Measurements from ENCODE around the gene DNASE1L3.
A peak's percentile ranks its signal among the peaks of the same experiment; 100 is the strongest.
"Not testable (repeated sequence)": the region's sequence is repeated elsewhere in the genome, so short reads cannot be mapped to it uniquely, and the experiment has no call there.

The DNASE1L3 gene

DNA sequence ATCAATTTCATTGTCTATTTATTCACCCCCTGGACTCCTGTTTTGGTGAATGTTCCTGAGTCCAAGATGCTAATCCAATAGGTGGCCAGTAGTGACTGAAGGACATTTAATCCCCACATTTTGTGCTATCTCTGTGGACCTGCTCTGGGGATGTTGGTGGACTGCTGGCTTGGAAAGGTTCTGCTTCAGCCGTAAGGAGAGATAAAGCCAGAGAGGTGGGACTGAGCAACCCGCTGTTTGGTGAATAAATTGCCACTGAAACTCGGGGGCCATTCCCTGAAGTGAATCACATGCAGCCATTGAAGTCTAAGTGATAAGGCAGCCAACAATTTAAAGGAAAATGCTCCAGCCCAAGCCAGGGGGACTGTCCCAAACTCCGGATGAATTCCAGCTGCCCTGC is 25.2 kb upstream of the DNASE1L3 start:
- no peak for DNase-seq (ENCODE audit: low read depth)

DNA sequence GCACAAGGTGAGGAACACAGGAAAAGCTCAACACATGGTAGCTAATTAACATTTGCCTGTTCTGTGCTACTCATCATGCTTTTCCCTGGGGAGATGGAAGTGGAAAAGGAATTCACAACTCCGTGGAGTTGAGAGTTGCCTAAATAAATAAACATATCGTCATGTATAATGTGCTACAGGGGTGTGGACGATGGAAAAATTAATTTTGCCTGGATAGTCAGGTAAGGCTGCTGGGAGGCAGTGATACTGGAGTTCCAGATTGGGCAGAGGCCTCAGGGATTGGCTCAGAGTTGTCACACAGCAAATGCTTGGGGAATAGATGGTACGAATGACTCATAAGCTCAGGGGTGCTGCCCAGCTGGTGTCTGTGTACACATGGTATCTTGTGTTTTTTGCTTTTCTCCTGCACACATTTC is 23.8 kb upstream of the DNASE1L3 start:
- DNase-seq (ENCODE audit: low read depth): no peak

DNA sequence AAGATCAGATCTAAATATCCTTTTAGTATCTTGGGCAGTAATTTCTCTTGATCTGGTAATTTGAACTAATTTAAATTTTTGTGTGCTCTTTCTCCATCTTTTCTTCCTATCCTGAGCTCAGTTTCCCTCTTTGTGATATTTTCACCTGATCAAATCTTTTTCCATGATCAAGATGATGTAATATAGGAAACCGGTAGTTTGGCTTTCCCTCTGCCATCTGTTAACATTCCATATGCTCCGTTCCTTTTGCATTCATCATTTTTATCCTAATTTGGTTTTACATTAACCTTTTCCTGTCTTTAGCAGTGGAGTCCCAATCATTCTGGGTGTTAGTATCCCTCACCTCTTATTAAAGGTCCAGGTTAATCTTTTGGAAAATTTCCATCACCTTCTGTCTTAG is 20.9 kb upstream of the DNASE1L3 start:
- no peak for DNase-seq (ENCODE audit: low read depth)

DNA sequence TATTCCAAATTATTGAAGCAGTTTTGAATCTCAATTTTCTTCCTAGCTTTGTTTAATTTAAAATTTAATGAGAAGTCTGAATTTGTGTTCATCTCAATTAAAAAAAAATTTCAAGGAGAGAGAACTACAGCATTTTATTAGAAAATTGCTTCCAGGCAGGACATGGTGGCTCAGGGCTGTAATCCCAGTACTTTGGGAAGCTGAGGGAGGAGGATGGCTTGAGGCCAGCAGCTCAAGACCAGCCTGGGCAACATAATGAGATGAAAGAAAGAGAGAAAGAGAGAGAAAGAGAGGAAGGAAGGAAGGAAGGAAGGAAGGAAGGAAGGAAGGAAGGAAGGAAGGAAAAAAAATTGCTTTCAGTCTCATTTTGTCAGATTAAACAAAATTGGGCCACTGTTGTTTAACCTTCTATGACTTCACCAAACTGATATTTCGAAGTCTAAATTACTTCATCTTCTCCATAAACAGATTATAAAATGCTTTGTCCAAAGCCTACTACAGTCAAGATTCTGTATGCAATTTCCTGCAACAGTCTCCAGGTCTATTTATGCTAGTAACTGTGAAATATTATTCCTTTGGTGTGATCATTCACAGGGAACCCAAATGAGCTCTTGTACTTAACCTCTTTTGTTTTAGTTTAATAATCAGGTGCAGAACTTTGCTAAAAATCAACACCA is 20.2 kb upstream of the DNASE1L3 start:
- no peak for DNase-seq (ENCODE audit: low read depth)

DNA sequence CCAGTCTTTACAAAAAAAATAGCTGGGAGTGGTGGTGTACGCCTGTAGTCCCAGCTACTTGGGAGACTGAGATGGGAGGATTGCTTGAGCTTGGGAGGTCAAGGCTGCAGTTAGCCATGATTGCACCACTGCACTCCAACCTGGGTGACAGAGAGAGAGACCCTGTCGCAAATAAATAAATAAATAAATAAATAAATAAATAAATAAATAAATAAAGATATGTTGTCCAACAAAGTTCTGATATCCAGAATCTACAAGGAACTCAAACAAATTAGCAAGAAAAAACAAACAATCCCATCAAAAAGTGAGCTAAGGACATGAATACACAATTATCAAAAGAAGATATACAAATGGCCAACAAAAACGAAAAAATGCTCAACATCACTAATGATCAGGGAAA is 17.2 kb upstream of the DNASE1L3 start:
- DNase-seq (ENCODE audit: low read depth): not testable (repeated sequence)

DNA sequence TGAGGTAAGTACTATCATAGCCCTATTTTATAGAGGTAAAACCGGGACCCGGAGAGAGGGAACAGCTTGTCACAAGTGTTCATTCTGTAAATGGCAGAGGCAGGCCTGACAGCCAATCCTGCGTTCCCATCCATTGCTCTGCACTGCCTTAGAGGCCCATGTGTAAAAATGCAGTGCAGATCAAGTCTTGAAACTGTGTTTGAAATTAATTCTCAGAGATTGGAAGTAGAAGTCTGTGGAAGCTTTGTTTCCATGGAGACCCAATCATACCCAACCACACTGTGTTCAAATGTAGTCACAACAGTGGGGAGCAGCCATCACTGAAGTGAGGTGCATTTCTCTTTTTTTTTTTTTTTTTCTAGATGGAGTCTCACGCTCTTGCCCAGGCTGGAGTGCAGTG is 13.1 kb upstream of the DNASE1L3 start:
- no peak for DNase-seq (ENCODE audit: low read depth)

DNA sequence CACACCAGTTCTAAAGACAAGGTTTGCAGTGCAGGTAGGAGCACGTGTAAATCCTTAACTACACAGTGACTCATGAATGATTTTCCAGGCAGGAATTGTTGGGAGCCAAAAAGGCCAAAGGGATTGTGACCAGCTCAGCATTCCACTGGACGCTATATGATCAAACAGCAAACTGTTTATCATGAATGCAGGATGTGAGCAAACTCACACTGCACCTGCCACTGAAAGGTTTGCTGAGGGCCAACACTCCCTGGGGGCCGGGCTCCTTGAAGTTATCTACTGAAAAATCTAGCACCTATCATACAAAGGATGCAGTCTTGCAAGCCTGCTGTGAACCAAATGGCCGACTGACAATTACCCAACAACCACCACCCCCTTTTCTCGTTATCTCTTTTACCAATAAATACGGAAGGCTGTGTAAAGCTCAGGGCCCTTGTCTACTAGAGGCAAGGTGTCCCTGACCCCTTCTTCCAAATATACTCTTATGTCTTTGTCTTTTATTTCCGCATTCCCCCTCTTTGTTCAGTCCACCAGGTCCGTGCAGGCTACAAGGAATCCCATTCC is 11.5 kb upstream of the DNASE1L3 start:
- DNase-seq (ENCODE audit: low read depth): no peak

DNA sequence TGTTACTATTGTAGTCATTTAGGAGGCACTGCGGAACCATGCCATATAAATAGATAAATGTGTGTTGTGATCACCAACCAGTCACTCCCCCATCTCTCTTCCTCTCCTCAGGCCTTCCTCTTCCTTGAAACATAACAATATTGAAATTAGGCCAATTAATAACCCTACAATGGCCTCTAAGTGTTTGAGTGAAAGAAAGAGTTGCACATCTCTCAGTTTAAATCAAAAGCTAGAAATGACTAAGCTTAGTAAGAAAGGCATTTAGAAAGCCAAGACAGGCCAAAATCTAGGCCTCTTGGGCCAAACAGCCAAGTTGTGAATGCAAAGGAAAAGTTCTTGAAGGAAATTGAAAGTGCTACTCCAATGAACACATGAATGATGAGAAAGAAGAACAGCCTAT is 8.1 kb upstream of the DNASE1L3 start:
- no peak for DNase-seq (ENCODE audit: low read depth)

DNA sequence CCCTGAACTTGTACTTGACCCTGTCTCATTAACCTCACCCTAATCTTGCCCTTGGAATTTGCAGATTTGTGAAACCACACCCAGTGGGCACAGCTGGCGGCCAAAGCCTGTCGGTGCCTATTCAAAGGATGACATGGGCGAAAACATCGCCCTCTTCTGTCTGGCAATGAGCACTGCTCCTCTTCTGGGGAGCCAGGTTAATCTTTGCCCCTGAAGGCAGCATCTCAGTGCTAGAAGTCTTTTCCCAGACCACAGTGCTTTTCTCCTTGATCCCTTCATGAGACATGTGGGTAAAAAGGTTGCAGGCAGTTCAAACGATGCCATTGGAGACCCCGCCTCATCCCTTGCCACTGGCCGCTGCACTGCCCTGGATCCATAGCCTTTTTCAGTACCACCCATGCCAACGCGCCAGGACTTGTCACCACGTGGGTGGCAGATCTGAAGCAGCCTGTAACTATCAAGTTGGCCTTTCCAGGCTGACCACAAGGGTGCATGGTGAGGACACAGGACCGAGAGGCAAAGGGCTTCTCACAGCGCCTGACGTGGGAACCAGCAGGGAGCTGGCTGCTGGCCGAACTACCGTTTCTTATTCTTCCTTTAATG is 6.5 kb upstream of the DNASE1L3 start:
- peak; percentile 19 for DNase-seq (ENCODE audit: low read depth)

DNA sequence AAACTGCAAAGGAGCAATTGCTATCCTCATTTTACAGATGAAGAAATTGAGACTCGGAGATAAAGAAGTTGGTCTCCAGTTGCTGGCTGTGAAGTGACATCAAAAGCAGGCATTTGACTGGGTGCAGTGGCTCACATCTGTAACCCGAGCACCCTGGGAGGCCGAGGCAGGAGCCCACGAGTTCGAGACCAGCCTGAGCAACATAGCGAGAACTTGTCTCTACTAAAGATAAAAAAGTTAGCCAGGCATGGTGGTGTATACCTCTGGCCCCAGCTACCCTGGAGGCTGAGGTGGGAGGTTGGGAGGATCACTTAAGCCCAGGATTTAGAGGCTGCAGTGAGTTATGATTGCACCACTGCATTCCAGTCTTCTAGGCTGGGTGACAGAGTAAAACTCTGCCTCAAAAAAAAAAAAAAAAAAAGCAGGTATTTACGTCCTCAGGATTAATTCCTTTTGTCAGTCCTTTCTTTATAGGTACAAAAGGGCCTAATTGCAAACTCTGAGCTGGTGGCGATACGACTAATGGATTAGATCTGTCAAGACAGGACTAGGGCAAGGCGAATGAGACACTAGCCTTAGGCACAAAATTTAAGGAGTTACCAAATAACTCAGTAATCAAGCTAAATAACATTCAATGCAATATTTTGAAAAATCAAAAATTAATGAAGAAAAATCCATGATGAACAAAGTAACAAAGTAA is 5.9 kb upstream of the DNASE1L3 start:
- DNase-seq (ENCODE audit: low read depth): no peak

DNA sequence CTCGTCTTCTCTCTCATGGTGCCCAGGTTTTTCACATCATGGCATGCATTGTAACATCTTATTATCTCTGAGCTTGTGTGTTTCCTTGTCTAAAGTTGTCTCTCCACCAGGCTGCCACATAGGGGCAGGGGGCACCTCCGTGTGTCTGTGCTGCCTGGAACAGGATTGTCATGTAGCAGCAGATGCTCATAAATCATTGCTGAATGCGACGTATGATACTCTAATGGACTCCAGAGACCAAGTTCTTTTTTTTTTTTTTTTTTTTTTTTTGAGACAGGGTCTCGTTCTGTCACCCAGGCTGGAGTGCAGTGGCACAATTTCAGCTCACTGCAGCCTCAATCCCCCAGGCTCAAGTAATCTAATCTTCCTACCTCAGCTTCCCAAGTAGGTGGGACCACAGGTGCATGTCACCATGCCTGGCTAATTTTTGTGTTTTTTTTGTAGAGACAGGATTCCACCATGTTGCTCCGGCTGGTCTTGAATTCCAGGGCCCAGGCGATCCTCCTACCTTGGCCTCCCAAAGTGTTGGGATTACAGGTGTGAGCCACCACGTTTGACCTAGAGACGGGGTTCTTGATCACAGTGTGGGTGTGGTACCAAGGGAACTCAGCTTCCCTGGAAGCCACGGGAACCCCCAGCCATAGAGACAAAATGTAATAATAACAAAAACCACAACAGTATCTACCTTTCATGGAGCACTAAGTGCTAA is 4.7 kb upstream of the DNASE1L3 start:
- DNase-seq (ENCODE audit: low read depth): no peak

DNA sequence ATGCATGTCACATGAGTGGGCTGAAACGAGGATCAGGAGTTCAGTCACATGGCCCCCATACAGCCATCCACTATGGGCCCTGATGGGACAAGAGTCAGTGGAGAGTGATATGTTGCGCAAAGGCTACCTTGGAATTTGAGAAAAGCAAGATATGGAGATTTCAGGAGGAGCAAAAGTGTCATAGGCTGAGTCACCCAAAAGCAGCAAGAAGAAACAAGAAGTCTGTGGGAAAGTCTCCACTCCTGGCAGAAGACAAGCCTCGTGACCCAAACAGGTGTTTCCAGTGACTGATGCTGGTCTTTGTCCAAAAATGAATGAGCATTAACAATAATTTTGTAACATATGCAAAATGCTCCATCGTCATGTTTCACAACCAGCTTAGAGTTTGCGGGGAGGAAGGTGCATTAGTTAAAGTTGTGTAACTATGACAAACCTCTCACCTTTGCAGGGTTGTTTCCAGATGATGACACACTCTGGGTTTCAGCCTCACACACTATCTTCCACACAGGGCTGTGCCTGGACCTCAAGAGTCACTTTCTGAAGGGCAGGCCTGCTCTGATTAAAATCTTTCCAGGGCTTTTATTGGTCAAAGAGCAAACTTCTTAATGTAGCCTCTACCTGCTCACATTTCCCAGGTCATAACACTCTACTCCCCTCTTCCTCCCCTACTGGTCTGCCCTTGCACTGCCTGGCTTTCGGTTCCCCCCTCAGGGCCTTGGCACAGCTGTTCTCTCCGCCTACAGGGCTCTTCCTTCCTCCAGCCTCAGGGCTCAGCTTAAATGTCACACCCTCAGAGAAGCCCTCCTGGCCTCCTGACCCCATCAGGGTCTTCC is 3.9 kb upstream of the DNASE1L3 start:
- no peak for DNase-seq (ENCODE audit: low read depth)

DNA sequence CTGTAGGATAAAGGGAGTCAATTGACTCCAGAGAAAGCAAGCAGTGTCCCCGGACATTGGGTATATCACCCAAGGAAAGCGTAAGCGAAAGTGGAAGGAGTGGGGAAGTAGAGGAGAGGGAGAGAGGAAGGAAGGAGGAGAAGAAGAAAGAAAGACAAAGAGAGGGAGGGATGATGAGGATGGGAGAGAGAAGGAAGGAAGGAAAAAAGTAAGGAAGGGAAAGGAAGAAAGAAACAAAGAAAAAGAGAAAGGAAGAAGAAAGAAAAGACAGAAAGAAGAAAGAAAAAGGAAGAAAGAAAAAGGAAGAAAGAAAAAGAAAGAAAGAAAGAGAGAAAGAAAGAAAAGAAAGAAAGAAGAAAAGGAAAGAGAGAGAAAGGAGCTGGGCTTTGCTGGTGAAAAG is 839 bp downstream of the DNASE1L3 start:
- DNase-seq (ENCODE audit: low read depth): no peak

DNA sequence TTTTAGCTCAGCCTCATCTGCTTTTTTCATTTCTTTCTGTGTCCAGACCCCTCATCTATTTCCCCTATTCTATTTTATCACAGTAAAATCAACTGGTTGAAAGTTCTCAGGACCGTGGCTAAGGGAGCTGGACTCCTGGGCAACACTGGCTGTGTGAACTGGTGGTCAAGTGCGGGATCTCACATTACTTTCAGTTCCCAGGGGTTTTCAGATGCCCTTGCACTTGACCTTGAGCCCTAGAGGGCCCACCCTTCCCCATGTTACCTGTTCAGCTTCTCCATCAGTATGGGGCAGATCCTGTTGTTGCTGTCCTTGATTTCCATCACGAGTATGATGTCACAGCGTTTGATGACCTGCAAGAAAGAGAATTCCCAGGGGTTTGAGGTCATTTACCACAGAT is 2.8 kb downstream of the DNASE1L3 start:
- DNase-seq (ENCODE audit: low read depth): no peak

DNA sequence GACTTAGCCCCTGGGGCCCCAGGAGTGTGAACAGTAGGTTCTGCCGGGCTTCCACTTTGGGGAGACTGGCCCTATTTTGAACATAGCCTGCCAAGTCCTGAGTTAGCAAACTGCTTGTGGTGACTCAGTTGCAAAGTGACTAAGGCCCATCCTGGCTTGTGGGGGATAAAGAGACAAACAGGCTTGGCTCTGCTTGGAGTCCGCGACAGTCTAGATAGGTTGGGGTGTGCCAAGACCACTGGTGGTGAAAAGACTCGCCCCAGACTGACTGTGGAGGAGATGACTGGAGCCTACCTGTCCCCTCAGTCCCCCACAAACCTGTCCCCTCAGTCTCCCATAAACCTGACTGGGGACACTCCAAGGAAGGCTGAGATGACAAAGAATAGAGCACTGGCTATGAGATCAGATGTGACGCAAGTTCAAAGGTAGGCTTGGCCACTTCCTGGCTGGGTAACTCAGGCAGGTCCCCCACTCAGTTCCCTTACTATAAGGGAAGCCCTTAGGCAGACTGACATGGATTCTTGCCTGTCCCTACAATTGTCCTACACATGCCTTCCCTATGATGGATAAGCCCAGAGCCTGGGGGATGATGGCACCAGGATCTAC is 4.3 kb downstream of the DNASE1L3 start:
- no peak for DNase-seq (ENCODE audit: low read depth)

DNA sequence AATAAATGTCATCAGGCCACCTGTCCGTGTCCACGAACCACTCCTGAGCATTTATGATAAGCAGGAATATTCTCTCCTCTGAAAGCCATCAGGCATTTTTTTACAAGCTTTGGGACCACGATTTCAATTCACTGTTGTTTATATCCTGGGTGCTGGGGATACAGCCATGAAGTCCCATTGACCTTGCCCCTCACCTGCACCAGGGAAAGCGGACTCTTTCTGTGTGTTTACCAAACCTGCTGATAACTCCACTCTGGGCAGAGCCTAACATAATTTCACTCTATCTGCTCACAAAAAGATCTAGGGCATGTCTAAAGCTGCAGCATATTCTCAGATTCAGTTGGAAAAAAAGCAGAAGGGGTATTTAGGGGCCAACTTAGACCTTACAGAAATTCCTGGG is 4.8 kb downstream of the DNASE1L3 start:
- DNase-seq (ENCODE audit: low read depth): no peak

DNA sequence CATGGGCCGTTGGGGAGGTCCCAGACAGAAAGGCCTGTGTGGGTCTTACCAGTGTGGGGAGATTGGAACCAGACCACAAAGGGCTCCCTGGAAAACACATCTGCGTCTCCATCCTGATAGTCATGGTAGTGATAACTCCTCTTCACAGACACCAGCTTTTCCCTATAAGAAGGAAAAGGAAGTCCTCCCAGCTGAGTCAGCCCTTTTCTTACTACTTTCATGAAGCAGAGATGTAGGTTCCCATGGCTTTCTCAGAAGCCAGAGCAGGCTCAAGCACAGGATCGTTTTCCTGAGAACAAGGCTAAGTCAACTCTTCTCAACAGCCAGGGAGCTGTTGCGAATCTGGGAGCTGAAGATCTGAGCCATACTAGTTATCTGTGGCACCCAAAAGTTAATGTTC is 6.1 kb downstream of the DNASE1L3 start:
- DNase-seq (ENCODE audit: low read depth): no peak

DNA sequence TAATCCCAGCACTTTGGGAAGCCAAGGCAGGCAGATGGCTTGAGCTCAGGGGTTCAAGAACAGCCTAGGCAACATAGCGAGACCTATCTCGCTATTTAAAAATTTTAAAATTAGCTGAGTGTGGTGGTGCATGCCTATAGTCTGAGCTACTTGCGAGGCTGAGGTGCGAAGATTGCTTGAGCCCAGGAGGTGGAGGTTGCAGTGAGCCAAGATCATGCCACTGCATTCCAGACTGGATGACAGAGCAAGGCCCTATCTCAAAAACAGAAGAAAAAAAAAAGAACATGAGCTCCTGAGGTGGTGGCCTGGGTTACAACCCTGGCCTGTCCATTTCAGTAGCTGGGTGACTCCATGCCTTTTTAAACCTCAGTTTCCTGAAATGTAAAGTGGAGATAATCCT is 7.2 kb downstream of the DNASE1L3 start:
- no peak for DNase-seq (ENCODE audit: low read depth)

DNA sequence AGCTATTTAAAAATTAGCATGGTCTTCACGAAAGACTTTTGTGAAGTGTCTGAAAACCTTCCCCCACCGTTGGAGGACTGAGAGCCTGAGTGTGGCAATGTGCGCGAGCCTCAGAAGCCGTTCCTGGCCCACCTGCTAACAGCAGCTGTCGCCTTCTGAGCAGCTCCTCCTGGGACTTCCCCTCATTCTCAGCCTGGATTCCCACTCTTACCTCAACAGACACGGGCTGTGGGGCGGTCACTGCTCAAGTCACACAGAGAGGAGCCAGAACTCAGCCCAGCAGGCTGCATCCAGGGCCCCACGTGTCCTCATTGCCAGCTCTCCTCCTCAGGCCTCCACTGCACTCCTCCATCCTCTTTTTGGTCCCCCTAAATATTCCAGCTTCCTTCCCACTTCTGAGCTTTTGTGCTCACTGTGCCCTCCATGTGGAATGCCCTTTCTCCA is 7.8 kb downstream of the DNASE1L3 start:
- no peak for DNase-seq (ENCODE audit: low read depth)

DNA sequence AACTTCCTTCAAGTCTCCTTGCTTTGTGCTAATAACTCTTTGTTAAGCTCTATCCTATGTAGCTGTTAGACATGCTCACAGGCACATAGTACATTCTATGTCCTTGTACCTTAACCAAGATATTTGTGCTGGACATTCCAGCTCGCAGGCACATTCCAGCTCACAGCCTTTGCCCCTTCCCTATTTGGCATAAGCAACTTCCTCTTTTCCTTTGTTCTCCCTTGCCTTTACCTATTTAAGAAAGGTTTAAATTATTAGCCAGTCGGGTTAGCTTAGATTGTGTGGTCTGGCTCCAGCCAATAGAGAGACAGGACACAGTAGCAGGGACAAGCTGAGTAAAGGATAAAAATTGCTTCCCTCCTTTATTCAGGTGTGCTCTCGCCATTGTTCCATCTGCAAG is 9.3 kb downstream of the DNASE1L3 start:
- not testable (repeated sequence) for DNase-seq (ENCODE audit: low read depth)

DNA sequence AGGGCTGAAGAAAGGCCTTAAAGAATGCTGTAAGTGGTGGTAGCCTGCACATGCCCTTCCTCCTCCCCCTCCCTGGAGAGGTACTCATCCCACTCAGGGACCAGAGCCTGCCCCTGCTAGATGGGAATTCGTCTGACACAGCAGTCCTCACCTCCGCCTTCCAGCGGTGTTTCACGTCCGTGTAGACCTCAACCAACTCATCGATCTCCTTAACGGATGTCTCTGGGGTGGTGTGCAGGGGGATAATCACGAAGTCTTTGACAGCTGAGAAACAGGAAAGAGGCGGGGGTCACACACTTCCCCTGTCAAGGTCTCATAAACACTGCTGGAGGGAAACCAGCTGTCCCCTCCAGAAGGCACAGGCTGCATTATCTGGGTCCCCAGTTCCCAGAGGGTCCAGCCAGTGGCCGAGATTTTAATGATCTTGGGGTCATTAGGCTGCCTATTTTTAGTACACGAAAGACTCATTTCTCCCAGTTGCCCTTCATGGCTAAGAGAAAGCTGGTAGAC is 9.9 kb downstream of the DNASE1L3 start:
- no peak for DNase-seq (ENCODE audit: low read depth)
